Measurements from ENCODE around the gene FAM98C. TPM values are rescaled to one million over a fixed set of nuclear protein-coding genes. Genes with fewer than 3 reads are reported as not detected.
A peak's percentile ranks its signal among the peaks of the same experiment; 100 is the strongest.

Gene FAM98C
- total and polyA plus RNA-seq, 2 of the 13 experiments (the other 11 are each of a cell fraction or from before 2014, with no cell fraction given): 10.0 to 11.5 TPM

DNA sequence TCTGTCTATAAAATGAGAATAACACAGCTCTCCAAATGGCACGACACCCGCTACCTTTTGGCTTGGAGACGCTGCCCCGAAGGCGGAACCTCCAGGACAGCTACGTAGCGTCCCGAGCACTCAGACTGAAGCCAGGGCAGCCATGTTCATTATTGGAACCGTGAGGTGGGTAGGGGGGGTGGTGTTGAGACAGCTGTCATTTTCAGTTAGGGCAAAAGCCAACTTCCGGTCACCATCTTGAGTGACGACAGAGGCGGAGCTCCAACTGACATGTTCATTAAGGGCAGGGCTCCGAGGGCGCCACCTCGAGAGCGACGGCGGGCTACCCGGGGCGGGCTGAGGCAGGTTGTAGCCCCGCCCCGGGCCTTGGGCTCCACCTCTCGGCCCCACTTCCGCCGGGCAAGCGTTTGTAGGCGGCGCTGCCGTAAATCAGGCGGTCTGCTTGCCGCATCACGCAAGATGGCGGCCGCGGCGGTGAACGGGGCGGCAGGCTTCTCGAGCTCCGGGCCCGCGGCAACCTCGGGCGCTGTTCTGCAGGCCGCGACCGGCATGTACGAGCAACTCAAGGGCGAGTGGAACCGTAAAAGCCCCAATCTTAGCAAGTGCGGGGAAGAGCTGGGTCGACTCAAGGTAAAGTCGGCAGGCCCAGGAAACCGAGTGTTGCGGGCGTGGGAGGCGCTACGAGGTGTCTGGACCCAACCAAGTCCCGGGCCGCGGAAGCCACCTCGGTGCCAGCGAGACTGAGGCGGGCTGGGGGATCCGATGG, 28.4 kb upstream of the FAM98C start, which contains the start of gene PSMD8 (continued):
- TF ChIP-seq, protein P1, sequence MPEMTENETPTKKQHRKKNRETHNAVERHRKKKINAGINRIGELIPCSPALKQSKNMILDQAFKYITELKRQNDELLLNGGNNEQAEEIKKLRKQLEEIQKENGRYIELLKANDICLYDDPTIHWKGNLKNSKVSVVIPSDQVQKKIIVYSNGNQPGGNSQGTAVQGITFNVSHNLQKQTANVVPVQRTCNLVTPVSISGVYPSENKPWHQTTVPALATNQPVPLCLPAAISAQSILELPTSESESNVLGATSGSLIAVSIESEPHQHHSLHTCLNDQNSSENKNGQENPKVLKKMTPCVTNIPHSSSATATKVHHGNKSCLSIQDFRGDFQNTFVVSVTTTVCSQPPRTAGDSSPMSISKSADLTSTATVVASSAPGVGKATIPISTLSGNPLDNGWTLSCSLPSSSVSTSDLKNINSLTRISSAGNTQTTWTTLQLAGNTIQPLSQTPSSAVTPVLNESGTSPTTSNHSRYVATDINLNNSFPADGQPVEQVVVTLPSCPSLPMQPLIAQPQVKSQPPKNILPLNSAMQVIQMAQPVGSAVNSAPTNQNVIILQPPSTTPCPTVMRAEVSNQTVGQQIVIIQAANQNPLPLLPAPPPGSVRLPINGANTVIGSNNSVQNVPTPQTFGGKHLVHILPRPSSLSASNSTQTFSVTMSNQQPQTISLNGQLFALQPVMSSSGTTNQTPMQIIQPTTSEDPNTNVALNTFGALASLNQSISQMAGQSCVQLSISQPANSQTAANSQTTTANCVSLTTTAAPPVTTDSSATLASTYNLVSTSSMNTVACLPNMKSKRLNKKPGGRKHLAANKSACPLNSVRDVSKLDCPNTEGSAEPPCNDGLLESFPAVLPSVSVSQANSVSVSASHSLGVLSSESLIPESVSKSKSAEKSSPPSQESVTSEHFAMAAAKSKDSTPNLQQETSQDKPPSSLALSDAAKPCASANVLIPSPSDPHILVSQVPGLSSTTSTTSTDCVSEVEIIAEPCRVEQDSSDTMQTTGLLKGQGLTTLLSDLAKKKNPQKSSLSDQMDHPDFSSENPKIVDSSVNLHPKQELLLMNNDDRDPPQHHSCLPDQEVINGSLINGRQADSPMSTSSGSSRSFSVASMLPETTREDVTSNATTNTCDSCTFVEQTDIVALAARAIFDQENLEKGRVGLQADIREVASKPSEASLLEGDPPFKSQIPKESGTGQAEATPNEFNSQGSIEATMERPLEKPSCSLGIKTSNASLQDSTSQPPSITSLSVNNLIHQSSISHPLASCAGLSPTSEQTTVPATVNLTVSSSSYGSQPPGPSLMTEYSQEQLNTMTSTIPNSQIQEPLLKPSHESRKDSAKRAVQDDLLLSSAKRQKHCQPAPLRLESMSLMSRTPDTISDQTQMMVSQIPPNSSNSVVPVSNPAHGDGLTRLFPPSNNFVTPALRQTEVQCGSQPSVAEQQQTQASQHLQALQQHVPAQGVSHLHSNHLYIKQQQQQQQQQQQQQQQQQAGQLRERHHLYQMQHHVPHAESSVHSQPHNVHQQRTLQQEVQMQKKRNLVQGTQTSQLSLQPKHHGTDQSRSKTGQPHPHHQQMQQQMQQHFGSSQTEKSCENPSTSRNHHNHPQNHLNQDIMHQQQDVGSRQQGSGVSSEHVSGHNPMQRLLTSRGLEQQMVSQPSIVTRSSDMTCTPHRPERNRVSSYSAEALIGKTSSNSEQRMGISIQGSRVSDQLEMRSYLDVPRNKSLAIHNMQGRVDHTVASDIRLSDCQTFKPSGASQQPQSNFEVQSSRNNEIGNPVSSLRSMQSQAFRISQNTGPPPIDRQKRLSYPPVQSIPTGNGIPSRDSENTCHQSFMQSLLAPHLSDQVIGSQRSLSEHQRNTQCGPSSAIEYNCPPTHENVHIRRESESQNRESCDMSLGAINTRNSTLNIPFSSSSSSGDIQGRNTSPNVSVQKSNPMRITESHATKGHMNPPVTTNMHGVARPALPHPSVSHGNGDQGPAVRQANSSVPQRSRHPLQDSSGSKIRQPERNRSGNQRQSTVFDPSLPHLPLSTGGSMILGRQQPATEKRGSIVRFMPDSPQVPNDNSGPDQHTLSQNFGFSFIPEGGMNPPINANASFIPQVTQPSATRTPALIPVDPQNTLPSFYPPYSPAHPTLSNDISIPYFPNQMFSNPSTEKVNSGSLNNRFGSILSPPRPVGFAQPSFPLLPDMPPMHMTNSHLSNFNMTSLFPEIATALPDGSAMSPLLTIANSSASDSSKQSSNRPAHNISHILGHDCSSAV (CRISPR knock-in tag; IDR thresholded peaks at IDR 0.05; ENCODE audit: borderline replicate concordance): peak; percentile 70; the same call in 1 of the 2 replicates
- TF ChIP-seq NCOA1 (CRISPR knock-in tag; IDR thresholded peaks at IDR 0.05) (peak; percentile 67; the same call in 1 of the 2 replicates), MTA3 (CRISPR knock-in tag; IDR thresholded peaks at IDR 0.05) (no peak), ZNF660 (CRISPR knock-in tag; IDR thresholded peaks at IDR 0.05; ENCODE audit: borderline replicate concordance, low read depth) (no peak), ARNT (IDR thresholded peaks at IDR 0.05) (no peak), NCOA5 (CRISPR knock-in tag; IDR thresholded peaks at IDR 0.05) (no peak), ZNF263 (CRISPR knock-in tag; IDR thresholded peaks at IDR 0.05) (peak; percentile 41), MIXL1 (CRISPR knock-in tag; IDR thresholded peaks at IDR 0.05) (peak; percentile 77), ZSCAN25 (CRISPR knock-in tag; IDR thresholded peaks at IDR 0.05) (peak; percentile 68; the same call in 1 of the 2 replicates), ZNF143 (CRISPR knock-in tag; IDR thresholded peaks at IDR 0.05) (peak; percentile 9), ZIK1 (CRISPR knock-in tag; IDR thresholded peaks at IDR 0.05; ENCODE audit: borderline replicate concordance, low read depth) (peak; percentile 80; the same call in 1 of the 2 replicates), ZNF629 (CRISPR knock-in tag; conservative IDR thresholded peaks at IDR 0.05) (0 out of 2 replicates have a peak, but pooled peaks have one; percentile 18), RNF2 (conservative IDR thresholded peaks at IDR 0.05; ENCODE audit: low read depth) (0 out of 2 replicates have a peak, but pooled peaks have one; percentile 51), ATF7-NPFF (CRISPR knock-in tag; IDR thresholded peaks at IDR 0.05; ENCODE audit: low read depth) (peak; percentile 76; the same call in 1 of the 2 replicates), GLI4 (CRISPR knock-in tag; IDR thresholded peaks at IDR 0.05; ENCODE audit: borderline replicate concordance) (no peak)
- TF ChIP-seq, protein P2, sequence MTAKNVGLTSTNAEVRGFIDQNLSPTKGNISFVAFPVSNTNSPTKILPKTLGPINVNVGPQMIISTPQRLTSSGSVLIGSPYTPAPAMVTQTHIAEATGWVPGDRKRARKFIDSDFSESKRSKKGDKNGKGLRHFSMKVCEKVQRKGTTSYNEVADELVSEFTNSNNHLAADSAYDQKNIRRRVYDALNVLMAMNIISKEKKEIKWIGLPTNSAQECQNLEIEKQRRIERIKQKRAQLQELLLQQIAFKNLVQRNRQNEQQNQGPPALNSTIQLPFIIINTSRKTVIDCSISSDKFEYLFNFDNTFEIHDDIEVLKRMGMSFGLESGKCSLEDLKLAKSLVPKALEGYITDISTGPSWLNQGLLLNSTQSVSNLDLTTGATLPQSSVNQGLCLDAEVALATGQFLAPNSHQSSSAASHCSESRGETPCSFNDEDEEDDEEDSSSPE (CRISPR knock-in tag; IDR thresholded peaks at IDR 0.05): peak; percentile 68; the same call in 1 of the 2 replicates
- TF ChIP-seq, protein P3, sequence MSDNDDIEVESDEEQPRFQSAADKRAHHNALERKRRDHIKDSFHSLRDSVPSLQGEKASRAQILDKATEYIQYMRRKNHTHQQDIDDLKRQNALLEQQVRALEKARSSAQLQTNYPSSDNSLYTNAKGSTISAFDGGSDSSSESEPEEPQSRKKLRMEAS (IDR thresholded peaks at IDR 0.05): peak; percentile 73
